Panc1 (cell line): ENCODE results near the gene DOCK3.

Experiments
- CTCF ChIP-seq: fragments of 450-650 bp; IDR thresholded peaks from 2 replicates; pipeline ENCODE4 v1.5.1; 2017; ENCODE audit warnings: mild to moderate bottlenecking
- POLR2AphosphoS5 ChIP-seq: IDR thresholded peaks from 2 replicates; pipeline ENCODE4 v1.6.1; 2012; ENCODE audit warnings: mild to moderate bottlenecking, low read depth, low read length, moderate library complexity
- TCF7L2 ChIP-seq: IDR thresholded peaks from 2 replicates; pipeline ENCODE4 v1.6.1; 2011; ENCODE audit warnings: mild to moderate bottlenecking, low read depth, low read length, inconsistent platforms

GRCh38 chr3:50737906-50738598, 63.3 kb downstream of the DOCK3 start:
- TF ChIP-seq POLR2AphosphoS5 = no peak
- TF ChIP-seq TCF7L2 = no peak
- TF ChIP-seq CTCF = no peak
